ENCODE measurements around the gene GATAD2A.

DNA sequence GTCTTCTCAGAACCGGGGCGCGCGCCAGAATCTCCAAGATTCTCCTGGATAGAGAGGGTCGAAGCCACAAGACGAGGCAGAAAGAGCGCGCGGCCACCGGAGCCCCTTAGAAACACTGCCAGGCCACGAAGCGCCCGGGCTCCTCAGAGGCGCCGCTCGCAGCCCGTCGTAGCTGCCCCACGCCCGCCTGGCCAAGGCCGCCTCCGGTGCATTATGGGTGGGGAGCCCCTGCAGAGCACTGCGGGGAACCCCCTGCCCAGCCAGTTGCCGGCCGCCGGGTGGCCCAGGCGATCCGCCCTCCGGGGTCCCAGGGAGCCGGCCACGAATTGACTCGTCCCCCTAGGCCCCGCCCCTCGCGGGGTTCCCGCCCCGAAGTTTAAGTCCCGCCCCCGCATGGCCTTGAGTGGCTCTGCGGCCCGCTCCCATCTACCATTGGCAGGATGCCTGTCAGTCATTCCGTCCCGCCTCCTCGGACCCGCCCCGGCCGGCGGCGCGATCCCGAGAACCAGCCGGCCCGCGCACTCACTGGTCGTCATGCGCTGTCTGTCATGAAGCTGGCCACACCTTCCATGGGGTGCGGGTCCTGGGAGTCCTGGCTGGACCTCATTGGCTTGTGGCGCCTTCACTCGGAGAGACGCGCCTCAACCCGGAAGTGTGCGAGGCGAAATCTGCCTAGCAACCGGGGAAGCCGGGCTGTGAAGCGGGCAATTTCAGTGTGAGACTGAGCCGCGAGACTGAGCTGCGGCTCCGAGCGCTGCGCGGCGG is 20.2 kb upstream of the GATAD2A start:
- TF ChIP-seq BHLHE40 (IDR thresholded peaks at IDR 0.05; ENCODE audit: borderline replicate concordance in 1 of 2, low read depth in 2 of 2, low read length in 1 of 2) (peak in 1 of 2 experiments; percentile 62; a peak in 2 of 4 replicates), EP300 (IDR thresholded peaks at IDR 0.05; ENCODE audit: borderline replicate concordance in 1 of 2, control insufficient read depth in 1 of 2, low read depth in 2 of 2, low read length in 2 of 2) (no peak), KDM1A (IDR thresholded peaks at IDR 0.05; ENCODE audit: borderline replicate concordance) (no peak)
- TF ChIP-seq, protein P1, sequence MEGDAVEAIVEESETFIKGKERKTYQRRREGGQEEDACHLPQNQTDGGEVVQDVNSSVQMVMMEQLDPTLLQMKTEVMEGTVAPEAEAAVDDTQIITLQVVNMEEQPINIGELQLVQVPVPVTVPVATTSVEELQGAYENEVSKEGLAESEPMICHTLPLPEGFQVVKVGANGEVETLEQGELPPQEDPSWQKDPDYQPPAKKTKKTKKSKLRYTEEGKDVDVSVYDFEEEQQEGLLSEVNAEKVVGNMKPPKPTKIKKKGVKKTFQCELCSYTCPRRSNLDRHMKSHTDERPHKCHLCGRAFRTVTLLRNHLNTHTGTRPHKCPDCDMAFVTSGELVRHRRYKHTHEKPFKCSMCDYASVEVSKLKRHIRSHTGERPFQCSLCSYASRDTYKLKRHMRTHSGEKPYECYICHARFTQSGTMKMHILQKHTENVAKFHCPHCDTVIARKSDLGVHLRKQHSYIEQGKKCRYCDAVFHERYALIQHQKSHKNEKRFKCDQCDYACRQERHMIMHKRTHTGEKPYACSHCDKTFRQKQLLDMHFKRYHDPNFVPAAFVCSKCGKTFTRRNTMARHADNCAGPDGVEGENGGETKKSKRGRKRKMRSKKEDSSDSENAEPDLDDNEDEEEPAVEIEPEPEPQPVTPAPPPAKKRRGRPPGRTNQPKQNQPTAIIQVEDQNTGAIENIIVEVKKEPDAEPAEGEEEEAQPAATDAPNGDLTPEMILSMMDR (IDR thresholded peaks at IDR 0.05 in 2 of 3, conservative IDR thresholded peaks at IDR 0.05 in 1 of 3; ENCODE audit: control insufficient read depth in 2 of 3, extremely low read depth in 1 of 3, insufficient read depth in 1 of 3, low read depth in 3 of 3, low read length in 3 of 3), result peak; percentile 9 to 52 (median 27); a peak in 4 of 6 replicates

Measured in GM12878 (cell line).